Kidney tubule cell (primary cell): ENCODE data around the gene LENG1.
A peak's percentile ranks its signal among the peaks of the same experiment; 100 is the strongest.
"Not testable (repeated sequence)": the region's sequence is repeated elsewhere in the genome, so short reads cannot be mapped to it uniquely, and the experiment has no call there.

Source experiments
- DNase-seq: peaks from one replicate; pipeline ENCODE4 v3.0.0-alpha.2; 2018; ENCODE audit warnings: low spot score

Gene LENG1

DNA sequence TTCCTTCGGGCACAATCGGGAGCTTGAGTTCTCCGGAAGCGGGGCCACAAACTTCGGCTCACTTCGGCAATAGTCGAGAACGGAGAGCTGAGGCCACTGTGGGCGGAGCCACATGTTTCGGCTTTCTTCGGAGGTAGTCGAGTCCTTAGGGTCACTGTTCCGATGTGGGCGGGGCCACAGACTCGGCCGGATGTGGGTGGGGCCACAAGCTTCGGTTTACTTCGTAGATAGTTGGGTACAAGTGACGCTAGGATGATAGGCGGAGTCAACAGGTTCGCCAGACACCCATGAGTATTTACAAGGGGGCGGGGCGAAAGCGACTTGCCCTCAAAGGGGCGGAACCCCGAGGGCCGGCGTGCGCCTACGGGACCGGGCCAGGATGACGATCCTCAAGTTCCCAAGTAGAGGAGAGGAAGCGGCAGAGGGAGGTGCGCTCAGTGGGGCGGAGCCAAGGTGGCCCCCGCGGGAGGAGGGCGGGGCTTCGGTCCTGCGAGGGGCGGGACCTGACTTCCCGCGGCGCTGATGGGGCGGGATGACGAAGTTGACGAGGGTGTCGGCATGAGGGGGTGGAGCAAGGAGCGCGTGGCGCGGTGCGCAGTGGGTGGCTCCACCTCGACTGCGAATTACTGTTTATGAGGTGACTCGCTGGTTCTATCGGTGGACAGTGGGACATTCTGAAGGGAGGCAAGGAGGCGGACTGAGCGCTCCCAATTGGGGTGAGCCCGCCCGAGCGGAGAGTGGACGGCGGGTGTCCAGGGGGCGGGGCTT, 30.4 kb upstream of the LENG1 start:
- DNase-seq, result peak; percentile 100

DNA sequence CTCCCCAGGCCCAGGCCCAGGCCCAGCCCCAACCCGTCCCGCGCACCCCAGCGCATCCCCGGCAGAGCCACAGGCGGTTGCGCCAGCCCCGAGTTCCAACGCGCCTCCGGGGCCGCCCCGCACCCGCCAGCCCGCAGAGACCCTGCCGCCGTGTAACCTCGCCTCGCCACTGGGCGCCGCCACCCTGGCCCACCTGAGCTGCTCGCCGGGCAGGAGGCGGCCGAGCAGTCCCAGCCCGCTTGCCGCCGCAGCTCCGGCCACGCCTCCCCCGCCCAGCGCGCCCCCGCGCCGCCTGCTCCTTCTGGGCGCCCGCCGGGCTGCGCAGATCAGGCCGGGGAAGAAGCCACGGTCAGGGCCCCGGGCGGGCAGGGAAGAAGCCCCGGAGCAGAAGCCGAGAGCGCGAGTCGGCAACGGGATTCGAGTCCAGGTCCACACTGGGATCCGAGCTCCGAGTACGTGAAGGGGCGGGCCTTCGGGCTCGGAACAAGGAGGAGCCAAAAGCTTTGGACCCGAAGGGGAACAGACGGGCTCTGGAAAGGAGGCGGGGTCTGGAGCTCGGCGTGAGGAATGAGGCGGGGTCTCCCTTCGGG, 29.7 kb upstream of the LENG1 start, which contains the start of gene MBOAT7:
TSS of gene MBOAT7 (minus strand) at position 436 of the 590 bp plus-strand sequence. CDS start 1,072 bp downstream, outside the sequence.
- no peak for DNase-seq

DNA sequence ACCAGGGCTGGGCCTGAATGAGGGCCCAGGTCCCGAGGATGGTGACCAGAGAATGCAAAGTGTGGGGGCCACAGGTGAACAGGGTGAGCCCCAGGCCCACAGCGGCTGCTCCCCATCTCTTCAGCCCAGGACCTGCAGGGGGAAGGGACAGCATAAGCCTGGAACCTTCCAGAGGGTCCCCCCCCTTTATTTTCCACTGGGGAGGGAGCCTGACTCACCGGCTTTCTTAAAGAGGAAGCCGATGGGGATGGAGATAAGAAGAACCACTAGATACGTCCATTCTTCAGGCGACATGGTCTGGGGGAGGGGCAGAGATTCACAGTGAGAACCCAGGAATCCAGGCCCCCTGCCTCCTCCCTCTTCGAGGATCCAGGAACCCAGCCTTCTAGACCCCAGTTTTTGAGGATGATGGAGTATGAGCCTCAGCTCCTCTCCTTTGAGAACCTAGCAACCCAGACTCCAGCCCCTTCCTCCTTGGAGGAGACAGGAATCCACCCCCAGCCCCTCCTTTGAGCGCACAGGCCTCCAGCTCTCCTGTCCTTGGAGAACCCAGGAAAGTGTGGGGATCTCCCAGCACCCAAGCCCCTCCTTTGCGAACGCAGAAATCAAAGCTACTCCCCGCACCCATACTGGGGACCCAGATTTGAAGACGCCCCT, 28.8 kb upstream of the LENG1 start:
- DNase-seq, result peak; percentile 39

DNA sequence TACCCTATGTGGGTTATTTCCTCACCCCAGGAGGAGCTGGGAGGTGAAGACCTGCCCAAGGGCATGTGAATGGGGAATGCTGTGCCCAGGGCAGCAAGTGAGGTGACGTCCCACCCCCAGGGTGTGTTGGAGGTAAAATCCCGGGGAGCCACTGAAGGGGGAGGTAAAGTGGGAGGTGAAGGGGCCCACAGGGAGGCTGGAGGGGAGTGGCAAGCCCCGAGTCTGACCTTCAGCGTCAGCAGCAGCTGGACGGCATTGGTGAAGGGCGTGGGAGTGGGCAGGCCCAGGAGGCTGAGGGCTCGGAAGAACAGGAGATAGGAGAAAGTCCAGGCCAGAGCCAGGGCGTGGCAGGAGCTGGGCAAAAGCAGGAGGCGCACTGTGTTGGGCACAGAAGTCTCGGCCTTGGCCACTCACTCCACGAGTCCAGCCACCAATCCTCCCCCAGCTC, 27.4 kb upstream of the LENG1 start:
- no peak for DNase-seq

DNA sequence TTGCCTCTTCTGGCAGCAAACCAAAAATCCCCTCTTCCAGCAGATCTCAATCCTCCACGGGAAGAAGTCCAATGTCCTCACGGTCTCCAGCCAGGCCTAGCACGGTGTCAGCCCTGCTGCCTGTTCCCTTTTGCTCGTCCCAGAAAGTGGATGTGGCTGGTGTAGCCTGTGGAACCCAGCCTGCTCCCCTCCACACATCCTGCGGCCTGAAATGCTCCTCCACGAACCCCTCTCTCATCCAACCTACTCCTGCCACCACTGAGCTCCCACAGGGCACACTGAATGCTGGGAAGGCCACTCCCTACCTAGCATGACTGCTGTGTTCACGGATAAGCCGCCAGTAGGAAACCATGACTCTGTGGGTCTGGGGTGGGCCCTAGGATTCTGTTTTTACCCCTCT, 26.8 kb upstream of the LENG1 start:
- no peak for DNase-seq

DNA sequence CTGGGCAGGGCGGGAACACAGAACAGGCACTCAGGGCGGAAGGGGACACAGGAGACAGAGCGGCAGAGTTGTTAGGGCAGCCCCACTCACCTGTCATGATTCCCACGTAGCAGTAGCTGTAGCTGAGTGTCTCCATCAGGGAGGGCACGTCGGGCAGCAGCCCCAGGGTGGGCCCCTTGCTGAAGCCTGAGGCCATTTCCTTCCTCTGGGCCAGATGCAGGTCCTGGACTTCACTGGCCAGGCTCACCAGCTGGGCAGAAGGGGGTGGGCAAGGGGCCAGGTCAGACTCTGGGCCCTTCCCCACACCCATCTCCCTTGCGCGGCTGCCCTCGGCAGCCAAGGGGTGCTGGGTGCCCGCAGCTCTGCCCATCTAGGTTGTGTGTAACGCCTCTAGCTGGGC, 23.9 kb upstream of the LENG1 start:
- DNase-seq, result no peak

DNA sequence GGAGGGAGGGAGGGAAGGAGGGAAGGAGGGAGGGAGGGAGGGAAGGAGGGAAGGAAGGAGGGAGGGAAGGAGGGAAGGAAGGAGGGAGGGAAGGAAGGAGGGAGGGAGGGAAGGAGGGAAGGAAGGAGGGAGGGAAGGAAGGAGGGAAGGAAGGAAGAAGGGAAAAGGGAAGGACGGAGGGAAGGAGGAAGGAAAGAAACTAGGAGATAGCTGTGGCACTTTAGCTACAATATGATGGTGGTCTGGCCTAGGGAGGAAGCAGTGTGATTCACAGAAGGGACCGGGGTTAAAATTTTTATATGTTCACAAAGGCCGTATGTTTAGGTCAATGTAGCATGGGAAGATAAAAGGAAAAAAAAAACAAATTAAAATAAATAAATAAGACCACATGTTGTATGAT, 22.4 kb upstream of the LENG1 start:
- DNase-seq, result not testable (repeated sequence)

DNA sequence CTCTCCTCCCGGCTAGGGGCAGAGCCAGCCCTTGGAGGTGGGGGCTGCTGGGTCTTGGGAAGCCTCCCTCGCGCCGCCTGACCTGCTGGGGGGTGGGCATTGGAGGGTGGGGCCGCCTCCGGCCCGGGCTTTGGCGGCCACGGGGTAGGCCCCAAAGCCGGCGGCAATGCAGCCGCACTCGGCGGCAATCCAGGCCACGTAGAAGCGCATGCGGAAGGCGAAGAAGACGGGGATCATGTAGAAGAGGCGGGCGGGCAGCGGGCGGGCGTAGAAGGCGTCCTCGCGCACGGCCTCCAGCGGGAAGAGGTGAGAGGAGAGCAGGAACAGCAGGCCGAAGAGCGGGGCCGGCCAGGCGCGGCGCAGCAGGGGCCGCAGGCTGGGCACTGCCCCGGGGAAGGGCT, 21.2 kb upstream of the LENG1 start:
- DNase-seq, result no peak

DNA sequence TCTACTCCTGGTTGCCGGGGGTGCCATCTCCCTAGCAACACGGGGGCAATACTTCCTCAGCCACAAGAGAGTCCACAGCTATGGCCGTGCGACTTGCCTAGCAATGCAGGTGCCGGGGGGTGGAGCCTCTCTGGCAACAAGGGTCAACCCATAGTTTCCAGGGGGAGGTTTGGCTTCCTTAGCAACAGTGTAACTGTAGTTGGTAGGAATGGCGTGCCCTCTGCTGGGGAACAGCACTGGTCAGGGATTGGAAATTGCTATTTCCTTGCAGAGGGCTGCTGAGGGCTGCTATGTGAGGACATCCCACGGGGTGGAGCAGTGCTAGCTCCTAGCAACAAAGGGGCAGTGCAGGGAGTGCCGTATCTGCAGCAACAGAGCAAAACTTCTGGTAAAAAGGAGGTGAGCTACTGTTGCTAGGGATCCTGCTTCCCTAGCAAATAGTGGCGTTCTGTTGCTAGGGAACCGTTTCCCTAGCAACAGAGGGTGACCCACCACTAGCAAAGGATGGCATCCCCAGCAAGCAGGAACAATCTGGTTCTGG, 20.5 kb upstream of the LENG1 start:
- DNase-seq, result peak; percentile 65

DNA sequence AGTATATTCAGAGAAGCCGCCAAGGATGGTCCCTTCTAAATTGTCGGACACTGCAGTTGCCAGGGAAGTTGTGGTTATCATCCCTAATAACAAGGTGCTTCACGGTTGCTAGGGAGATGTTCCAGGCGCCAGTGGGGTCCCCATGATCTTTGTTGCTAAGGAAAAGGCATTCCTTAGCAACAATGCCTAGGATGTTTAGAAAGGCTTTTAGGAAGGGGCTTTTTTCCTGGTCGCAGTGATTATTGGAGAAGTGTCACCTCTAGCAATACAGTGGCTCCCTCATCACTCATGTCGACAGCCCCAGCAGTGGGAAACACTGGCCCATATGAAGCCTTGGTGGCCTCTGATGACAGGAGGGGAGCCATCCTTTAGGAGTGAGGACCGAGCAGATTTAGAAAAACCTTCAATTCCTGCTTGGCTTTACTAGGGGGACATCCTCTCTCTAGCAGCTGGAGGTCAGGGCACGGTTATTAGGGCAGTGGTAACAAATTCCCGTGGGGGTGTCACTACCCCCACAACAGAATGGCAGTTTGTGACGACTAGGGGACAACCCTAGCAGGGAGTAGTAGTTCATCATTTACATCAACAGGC, 19.8 kb upstream of the LENG1 start:
- no peak for DNase-seq

DNA sequence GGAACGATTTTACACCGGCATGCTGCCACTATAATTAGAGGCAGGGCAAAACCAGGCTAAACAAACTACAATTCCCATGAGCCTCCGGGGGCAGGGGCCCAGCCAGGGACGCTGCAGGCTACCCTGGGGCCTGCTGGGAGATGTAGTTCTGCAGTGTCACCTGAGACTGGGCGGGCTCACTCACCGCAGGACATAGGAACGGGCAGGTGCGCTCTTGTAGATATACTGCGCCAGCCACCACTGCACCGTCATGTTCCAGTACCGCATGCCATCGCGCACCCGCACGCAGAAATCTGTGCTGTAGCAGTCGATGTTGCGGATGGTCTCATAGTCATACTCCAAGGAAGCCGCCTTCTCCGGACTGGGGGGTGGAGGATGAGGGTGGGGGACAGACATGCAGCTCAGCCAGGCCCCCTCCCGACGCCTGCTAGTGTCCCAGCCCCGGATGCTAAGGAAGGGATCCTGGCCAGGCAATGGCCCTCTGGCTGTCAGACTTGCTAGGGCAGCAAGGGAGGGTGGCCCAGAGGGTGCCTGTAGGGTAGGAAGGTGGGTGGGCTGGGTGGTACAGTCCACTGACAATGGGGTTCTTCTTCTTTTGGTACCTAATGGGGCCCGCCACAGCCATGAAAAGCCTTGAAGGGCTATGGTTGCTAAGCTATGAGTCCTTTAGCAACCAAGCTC, 19.2 kb upstream of the LENG1 start:
- no peak for DNase-seq

DNA sequence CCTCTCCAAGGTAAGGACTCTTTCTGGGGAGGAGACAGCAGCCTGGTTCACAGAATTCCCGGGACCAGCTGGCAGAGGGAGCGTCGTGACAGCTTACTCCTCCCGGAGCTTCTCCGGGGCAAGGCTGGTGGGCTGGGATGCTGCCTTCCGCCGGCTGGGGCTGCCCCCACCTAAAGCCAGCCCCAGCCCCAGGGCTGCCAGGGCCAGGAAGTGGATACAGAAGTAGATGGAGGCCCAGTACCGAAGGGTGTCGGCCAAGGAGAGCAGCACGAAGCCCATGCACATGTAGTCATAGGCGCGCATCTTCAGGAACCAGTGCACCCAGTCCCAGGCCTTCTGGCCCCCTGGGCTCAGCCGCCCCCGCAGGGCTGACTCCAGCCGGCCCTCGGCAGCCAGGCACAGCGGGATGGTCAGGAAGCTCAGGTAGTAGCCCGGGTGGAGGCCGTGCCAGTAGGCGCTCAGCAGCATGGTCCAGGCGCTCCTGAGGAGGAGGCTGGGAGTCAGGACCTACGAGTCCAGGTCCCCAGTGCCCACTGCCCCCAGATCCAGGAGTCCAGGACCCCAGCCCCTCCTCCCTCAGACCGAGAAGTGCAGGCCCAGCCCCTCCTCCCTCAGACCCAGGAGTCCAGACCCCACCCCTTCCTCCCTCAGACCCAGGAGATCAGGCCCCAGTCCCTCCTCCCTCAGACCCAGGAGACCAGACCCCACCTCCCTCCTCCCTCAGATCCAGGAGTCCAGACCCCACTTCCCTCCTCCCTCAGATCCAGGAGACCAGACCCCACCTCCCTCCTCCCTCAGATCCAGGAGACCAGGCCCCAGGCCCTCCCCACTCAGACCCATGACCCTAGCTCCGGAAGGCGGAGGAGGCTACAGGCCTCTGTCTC, 14.7 kb upstream of the LENG1 start:
- no peak for DNase-seq

DNA sequence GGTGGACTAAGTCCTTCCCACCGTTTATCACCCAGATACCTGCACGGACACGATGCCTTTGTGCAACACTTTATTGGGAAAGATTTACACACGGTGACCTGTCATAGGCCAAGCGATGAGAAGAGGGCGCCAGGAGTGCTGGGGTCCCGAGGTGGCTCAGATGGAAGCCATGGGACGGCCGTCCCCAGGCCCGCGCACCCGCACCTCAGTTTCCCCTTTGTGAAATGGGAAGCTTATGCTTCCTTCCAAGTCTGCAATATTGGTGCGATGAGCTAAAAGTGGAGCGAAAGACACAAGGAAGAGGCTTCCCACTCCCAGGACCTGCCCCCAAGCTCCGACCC, 13.8 kb upstream of the LENG1 start:
- DNase-seq, result no peak

DNA sequence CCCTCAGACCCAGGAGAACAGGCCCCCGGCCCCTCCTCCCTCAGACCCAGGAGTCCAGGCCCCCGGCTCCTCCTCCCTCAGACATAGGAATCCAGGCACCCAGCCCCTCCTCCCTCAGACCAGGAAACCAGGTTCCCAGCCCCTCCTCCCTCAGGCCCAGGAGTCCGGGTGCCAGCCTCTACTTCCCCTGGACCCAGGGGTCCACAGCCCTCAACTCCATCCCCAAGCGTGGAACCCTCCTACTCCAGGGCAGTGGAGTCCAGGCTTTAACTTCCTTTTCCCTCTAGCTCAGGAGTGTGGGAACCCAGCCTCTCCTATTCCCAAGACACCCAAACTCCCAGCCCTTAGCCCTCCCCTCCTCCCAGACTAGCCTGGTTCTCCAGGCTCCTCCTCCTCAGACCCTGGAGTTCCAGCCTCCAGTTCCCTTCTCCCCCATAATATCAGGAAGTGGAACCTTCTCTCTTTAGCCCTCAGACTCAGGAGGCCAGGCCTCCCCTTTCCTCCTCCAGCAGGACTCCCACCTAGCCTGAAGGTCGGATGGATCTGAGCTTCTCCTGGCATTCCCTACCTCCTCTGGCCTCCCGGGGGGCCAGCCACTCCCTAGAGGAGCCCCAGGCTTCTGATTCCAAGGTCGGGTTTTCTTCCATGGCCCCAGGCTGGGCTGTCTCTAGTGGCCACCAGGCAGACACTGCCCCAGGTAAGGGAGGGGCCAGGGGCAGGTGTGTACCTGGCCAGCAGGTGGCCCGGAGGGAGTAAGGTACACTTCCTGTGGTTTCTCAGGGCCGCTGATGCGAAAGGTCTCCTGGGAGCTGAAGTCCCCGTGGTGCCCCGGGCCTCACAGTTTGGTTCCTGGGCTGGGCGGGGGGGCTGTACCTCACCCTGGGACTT, 13.2 kb upstream of the LENG1 start, which contains the start of gene TMC4:
TSS of gene TMC4 (minus strand) at position 690 of the 888 bp plus-strand sequence. CDS start at position 647, 43 bp downstream.
- peak; percentile 84 for DNase-seq

DNA sequence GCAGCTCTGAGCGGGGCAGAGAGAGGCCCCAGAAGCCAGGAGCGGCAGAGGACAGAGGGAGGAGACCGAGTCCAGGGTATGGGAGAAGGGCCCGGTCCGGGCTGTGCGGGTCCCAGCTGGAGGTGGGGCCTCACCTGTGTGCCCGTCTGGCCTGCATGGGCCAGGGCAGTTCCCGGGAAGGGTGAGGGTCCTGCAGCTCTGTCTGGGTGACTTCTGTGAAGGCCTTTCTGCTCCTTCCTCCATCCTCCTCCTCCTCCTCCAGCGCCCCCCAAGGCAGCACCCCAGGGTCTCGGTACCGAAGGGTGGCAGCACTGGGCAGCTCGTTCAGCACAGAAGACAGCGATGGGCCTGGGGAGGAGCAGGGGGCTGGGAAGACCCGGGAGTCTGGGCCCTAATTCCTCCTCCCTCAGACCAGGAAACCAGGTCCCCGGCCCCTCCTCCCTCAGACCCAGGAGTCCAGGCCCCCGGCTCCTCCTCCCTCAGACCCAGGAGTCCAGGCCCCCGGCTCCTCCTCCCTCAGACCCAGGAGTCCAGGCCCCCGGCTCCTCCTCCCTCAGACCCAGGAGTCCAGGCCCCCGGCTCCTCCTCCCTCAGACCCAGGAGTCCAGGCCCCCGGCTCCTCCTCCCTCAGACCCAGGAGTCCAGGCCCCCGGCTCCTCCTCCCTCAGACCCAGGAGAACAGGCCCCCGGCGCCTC, 12.4 kb upstream of the LENG1 start:
- not testable (repeated sequence) for DNase-seq

DNA sequence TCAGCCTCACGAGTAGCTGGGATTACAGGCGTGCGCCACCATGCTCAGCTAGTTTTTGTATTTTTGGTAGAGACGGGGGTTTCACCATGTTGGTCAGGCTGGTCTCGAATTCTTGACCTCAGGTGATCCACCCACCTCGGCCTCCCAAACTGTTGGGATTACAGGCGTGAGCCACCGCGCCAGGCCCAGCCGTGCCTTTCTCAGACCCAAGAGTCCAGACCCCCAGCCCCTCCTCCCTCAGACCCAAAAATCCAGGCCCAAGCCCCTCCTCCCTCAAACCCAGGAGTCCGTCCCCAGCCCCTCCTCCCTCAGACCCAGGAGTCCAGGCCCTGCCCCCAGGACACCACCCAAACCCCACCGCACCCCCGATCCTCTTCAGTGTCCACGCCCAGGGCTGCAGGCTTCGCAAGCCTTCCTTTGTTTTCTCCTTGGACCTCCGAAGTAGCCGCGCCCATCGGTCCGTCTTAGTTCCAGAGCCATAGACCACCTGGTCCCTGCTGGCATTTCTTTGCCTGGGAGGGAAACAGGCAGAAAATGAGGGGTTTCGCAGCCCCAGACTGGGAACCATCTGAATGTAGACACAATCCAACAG, 9.7 kb upstream of the LENG1 start:
- no peak for DNase-seq

DNA sequence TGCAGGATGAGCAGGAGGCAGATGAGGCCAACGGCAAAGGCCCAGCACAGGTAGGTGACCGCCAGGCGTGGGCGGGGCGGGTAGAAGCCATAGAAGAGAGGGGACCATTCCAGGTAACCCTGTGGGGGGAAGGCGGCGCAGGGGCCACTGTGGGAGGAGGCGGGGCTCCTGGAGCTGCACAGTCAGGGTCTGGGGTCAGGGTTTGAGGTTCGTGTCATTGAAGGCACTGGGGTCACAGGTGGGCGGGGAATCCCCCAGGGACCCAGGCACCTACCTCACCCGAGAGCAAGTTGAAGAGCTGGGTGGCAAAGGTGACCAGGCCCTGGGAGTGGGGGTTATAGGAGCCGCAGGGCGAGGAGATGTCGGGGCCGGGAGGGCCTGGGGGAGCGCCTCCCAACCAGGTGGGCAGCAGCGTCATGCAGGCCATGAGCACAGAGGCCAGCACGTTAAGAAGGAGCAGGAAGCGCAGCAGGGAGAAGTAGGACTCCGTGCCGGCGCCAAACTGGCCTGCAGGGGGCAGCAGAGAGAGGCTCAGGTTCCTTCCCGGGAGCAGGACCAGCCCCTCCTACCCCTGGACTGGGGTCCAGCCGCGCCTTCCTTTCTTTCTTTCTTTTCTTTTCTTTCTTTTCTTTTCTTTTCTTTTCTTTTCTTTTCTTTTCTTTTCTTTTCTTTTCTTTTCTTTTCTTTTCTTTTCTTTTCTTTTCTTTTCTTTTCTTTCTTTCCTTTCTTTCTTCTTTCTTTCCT, 8.8 kb upstream of the LENG1 start:
- peak; percentile 84 for DNase-seq

DNA sequence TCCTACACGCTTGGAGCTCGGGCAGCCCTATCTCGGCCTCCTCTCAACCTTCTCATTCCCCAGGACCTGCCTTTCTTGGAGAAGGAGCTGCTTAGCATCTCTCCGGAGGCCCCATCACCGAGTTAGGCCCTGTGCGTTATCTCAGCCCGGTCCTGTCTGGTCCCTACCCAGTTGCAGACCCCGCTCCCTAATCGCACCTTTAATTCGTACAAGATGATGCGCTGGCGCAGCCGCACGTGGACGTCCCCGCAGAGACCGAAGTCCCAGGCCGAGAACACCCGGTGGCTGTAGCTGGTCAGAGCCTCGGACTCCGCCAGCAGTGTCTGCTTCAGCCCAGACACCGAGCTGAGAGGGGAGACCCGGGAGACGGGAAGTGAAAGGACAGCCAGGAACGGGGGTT, 5.7 kb upstream of the LENG1 start:
- DNase-seq, result no peak
